Type B pancreatic cell (in vitro differentiated cells): ENCODE results near the gene PABPN1L. TPM values are rescaled to one million over a fixed set of nuclear protein-coding genes. Genes with fewer than 3 reads are reported as not detected.
"Not testable (repeated sequence)": the region's sequence is repeated elsewhere in the genome, so short reads cannot be mapped to it uniquely, and the experiment has no call there.

Experiments
- DNase-seq: peaks from one replicate; pipeline ENCODE4 v3.0.0; 2021; ENCODE audit warnings: mixed read lengths; ENCODE audit not compliant: unreplicated experiment; ENCODE audit errors: extremely low spot score
- H3K27ac Mint-ChIP-seq: 2 replicates; pipeline ENCODE4 v1.8.0; 2021; ENCODE audit warnings: mild to moderate bottlenecking, mixed read lengths
- H3K27me3 Mint-ChIP-seq: 2 replicates; pipeline ENCODE4 v1.8.0; 2021; ENCODE audit warnings: mixed read lengths
- H3K36me3 Mint-ChIP-seq: 2 replicates; pipeline ENCODE4 v1.8.0; 2021; ENCODE audit warnings: mixed read lengths
- H3K4me1 Mint-ChIP-seq: one replicate; pipeline ENCODE4 v1.8.0; 2021; ENCODE audit warnings: mixed read lengths; ENCODE audit not compliant: unreplicated experiment
- H3K4me3 Mint-ChIP-seq: 2 replicates; pipeline ENCODE4 v1.8.0; 2021; ENCODE audit warnings: mild to moderate bottlenecking, mixed read lengths
- H3K9me3 Mint-ChIP-seq: 2 replicates; pipeline ENCODE4 v1.8.0; 2021; ENCODE audit warnings: mixed read lengths
- CTCF ChIP-seq: fragments of 200-600 bp; sonication (generic); conservative IDR thresholded peaks from 2 replicates; pipeline ENCODE4 v1.5.0; 2021; ENCODE audit warnings: antibody characterized with exemption, mild to moderate bottlenecking
- total RNA-seq: library from RNA; stranded (reverse); gene quantifications from 2 replicates; pipeline ENCODE4 v1.2.1, GENCODE V29; 2021; ENCODE audit warnings: low replicate concordance

The PABPN1L gene
- total RNA-seq, 1 donor from 2014 or later = not detected

DNA sequence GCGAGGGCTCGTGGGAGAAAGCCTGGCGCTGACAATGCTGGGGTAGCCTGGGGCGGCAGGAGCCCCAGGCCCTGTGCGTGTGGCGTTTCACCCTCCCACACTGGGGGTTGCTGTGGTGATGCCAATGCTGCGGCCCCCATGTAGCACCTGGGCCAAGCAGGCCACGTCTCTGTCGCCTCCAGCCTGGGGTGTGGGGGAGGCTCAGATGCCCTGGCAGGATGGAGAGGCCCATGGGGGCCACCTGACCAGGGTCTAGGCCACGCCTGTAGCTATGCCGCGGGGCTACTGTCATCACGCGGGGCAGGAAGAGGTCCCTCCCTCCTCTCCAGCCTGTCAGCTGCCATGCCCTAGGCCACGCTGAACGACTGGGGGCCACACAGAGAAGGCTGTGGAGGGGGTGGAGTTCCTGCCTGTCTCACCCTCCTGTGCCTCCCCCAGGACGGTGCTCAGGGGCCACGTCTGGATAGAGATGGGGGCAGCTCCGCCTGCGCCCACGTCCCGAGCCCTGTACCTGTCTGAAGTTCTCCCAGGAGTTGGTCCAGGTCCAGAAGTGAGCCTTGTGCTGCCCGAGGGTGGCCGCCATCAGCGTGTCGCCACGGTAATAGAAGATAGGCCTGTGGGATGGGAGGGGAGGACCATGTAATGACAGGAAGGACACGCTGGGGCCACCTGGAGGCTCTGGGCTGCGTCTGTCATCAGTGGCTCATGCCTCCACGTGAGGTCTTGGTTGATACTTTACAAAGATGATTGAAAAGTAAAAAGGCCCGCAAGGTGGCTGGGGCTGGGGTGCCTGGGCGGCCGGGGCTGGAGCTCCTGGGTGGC lies 42.0 kb downstream of the PABPN1L start:
- Mint-ChIP-seq H3K27ac (no peak overlapping the region), H3K4me3 (no peak overlapping the region), H3K9me3 (no peaks in the 10 kb centered on the region), H3K36me3 (no peaks in the 10 kb centered on the region), H3K27me3 (no peaks in the 10 kb centered on the region), H3K4me1 (no peaks in the 10 kb centered on the region)
- TF ChIP-seq CTCF = no peak
- DNase-seq = no peak

DNA sequence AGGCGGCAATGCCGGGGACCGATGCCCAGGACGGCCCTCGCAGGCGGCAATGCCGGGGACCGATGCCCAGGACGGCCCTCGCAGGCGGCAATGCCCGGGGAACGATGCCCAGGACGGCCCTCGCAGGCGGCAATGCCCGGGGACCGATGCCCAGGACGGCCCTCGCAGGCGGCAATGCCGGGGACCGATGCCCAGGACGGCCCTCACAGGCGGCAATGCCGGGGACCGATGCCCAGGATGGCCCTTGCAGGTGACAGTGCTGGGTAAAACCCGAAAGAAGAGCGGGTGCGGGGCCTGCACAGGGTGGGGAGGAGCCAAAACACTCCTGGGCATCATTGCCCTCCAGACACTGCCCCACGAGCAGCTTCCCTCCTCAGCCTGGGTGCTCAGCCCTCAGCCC lies 42.8 kb downstream of the PABPN1L start:
- H3K27ac Mint-ChIP-seq, H3K4me3 Mint-ChIP-seq, DNase-seq, H3K4me1 Mint-ChIP-seq, H3K9me3 Mint-ChIP-seq, H3K27me3 Mint-ChIP-seq, H3K36me3 Mint-ChIP-seq: not testable (repeated sequence)

GRCh38 chr16:88822281-88823040 lies 44.0 kb downstream of the PABPN1L start:
- Mint-ChIP-seq H3K9me3 (no peaks in the 10 kb centered on the region), H3K4me3 (no peak overlapping the region), H3K4me1 (no peaks in the 10 kb centered on the region), H3K27ac (no peak overlapping the region), H3K27me3 (no peaks in the 10 kb centered on the region), H3K36me3 (no peaks in the 10 kb centered on the region)
- no peak for DNase-seq
- TF ChIP-seq CTCF = no peak

GRCh38 chr16:88821168-88821850 lies 45.2 kb downstream of the PABPN1L start:
- H3K27me3 Mint-ChIP-seq = no peaks in the 10 kb centered on the region
- H3K4me1 Mint-ChIP-seq = no peaks in the 10 kb centered on the region
- H3K27ac Mint-ChIP-seq = no peak overlapping the region
- DNase-seq = no peak
- no peak overlapping the region for H3K4me3 Mint-ChIP-seq
- TF ChIP-seq CTCF = no peak
- H3K9me3 Mint-ChIP-seq = no peaks in the 10 kb centered on the region
- no peaks in the 10 kb centered on the region for H3K36me3 Mint-ChIP-seq

DNA sequence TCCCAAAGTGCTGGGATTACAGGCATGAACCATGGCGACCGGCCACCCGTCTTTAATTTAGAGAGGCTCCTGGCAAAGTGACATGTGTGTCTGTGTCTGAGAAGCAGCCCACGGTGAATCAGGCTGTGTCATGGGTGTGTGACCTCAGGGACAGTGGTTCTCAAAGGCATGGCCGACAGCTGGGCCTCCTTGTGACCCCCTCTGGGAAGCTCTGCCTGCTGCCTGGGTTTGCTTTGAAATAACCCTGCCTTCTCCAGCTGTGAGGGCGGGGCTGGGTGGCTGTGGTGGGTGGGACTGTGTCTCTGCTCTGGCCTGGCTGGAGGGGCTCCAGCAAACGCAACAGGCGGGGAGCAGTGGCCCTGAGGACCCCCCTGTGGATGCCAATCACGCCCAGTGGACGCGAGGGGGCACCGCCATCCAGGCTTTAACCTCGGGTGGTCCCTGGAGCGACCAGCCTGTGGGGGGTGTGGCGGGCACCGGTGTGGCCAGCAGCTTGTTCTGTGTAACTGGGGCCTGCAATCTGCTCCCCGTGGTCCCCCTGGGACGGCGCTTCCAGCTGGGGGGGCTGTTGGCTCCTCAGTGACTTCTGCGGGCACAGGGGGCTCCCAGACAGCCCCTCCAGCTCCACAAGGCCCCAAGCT lies 46.0 kb downstream of the PABPN1L start:
- H3K9me3 Mint-ChIP-seq = no peaks in the 10 kb centered on the region
- H3K27me3 Mint-ChIP-seq = no peaks in the 10 kb centered on the region
- H3K27ac Mint-ChIP-seq = no peak overlapping the region
- H3K36me3 Mint-ChIP-seq = no peaks in the 10 kb centered on the region
- no peak for DNase-seq
- TF ChIP-seq CTCF = no peak
- no peaks in the 10 kb centered on the region for H3K4me1 Mint-ChIP-seq
- H3K4me3 Mint-ChIP-seq = no peak overlapping the region
